ENCODE data around the gene ANKRD27.
"Not testable (repeated sequence)": the region's sequence is repeated elsewhere in the genome, so short reads cannot be mapped to it uniquely, and the experiment has no call there.

ANKRD27 gene

GRCh38 chr19:32674931-32675719 lies at the start of gene ANKRD27:
Gene ANKRD27 (minus strand): TSS chr19:32675180. CDS start chr19:32659015, 16,165 bp downstream.
- peak; percentile 95 for DNase-seq (ENCODE audit: low read depth)

GRCh38 chr19:32720936-32721250 lies 45.9 kb upstream of the ANKRD27 start:
- DNase-seq (ENCODE audit: low read depth), result no peak

DNA sequence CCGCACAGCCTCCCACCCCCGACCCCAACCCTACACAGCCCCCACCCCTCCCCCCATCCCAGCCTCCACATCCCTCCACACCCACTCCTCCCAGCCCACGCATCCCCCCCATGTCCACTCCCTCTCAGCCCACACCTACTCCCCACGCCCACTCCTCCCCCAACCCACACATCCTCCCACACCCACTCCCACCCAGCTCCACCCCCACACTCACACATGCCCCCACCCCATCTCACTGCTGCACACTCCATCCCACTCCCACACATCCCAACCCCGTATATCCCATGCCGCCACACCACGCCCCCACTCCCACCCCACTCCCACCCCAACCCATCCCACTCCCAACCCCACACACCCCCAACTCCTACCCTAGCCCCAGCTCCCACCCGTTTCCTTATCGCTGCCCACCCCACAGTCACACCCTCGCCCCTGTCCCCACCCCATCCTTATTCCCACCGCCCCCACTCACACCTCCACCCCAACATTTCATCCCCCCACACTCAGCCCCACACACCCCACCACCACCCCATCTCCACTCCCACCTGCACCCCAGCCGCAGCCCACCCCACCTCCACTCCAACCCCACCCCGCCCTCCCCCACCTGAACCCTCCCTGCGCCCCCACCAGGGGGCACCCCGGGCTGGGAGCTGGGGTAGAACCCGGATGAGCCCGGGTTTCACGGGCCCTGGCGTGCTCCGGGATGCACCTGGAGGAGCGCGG lies 45.4 kb upstream of the ANKRD27 start:
- DNase-seq (ENCODE audit: low read depth), result no peak

- no peak for DNase-seq (ENCODE audit: low read depth)
These were observed 44.7 kb upstream of the ANKRD27 start, which contains the start of gene TDRD12 for GRCh38 chr19:32719611-32720059. Gene TDRD12 (plus strand): TSS chr19:32719767. CDS start chr19:32720073, 306 bp downstream.

- no peak for DNase-seq (ENCODE audit: low read depth)
These were observed 43.3 kb upstream of the ANKRD27 start for GRCh38 chr19:32718286-32718685.

GRCh38 chr19:32717496-32717895 lies 42.5 kb upstream of the ANKRD27 start:
- DNase-seq (ENCODE audit: low read depth), result no peak

GRCh38 chr19:32716203-32716602 lies 41.2 kb upstream of the ANKRD27 start:
- DNase-seq (ENCODE audit: low read depth), result not testable (repeated sequence)

DNA sequence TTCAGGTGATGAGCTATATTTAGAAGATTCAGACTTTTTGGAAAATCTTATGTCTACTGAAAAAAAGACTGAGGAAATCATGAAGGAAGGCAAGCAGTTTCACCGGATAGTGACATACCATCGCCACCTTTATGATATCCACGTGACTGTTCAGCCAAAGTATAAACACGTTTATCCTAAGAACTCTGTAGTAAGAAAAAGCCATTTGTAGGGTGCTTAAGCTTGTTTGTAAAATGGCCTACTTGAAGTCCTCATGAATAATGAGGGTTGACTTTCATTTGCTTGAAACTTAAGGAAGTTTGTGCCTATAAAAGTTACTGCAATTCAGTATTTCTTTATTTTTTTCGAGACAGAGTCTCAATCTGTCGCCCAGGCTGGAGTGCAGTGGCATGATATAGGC lies 36.8 kb upstream of the ANKRD27 start:
- DNase-seq (ENCODE audit: low read depth), result no peak

DNA sequence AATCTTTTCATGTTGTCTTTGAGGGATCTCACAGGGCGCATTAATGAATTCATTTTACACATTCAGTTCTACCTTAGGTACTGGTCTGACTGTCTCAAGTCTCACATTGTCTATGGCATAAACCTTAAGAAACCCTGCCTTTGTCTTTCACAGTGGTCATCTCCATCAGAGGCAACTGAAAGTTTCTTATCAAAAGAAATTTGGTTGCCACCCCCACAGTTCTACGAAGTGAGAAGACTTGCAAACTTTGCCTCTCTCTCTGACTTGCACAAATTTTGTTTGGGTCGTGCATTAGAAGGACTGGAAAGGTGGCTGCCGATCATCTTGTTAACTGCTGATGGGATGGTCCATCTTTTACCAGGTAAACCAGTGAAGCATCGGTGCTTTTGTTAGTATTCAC lies 34.1 kb upstream of the ANKRD27 start:
- no peak for DNase-seq (ENCODE audit: low read depth)

- no peak for DNase-seq (ENCODE audit: low read depth)
These were observed 33.5 kb upstream of the ANKRD27 start for GRCh38 chr19:32708457-32708856.

GRCh38 chr19:32704006-32704405 lies 29.0 kb upstream of the ANKRD27 start:
- DNase-seq (ENCODE audit: low read depth), result not testable (repeated sequence)

GRCh38 chr19:32702010-32702409 lies 27.0 kb upstream of the ANKRD27 start:
- DNase-seq (ENCODE audit: low read depth), result no peak

- not testable (repeated sequence) for DNase-seq (ENCODE audit: low read depth)
These were observed 25.1 kb upstream of the ANKRD27 start for GRCh38 chr19:32700129-32700528.

GRCh38 chr19:32696771-32697170 lies 21.8 kb upstream of the ANKRD27 start:
- not testable (repeated sequence) for DNase-seq (ENCODE audit: low read depth)

- not testable (repeated sequence) for DNase-seq (ENCODE audit: low read depth)
These were observed 20.5 kb upstream of the ANKRD27 start for GRCh38 chr19:32695506-32695905.

- DNase-seq (ENCODE audit: low read depth), result not testable (repeated sequence)
These were observed 19.9 kb upstream of the ANKRD27 start for GRCh38 chr19:32694851-32695250.

DNA sequence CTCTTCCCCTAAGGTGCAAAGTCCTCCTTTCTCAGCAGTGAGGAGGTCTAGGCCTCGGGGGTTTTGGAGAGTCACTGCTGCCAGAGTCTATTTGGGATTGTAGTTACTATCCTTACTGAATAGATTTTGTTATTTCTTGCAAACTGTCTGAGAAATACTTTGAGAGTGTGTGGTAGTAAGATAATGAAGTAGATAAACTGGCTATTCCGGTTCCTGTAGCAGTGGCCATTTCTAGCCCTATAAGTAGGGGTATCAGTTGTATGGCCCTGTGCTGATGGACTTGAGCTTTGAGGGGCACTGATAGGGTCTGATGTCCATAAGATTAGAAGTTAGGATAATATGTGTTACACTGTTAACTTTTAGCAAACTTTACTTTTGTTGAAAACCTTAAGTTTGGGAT lies 19.3 kb upstream of the ANKRD27 start:
- DNase-seq (ENCODE audit: low read depth), result not testable (repeated sequence)

GRCh38 chr19:32693151-32694108 lies 18.4 kb upstream of the ANKRD27 start:
- not testable (repeated sequence) for DNase-seq (ENCODE audit: low read depth)

- DNase-seq (ENCODE audit: low read depth), result no peak
These were observed 17.7 kb upstream of the ANKRD27 start for GRCh38 chr19:32692727-32693061.

DNA sequence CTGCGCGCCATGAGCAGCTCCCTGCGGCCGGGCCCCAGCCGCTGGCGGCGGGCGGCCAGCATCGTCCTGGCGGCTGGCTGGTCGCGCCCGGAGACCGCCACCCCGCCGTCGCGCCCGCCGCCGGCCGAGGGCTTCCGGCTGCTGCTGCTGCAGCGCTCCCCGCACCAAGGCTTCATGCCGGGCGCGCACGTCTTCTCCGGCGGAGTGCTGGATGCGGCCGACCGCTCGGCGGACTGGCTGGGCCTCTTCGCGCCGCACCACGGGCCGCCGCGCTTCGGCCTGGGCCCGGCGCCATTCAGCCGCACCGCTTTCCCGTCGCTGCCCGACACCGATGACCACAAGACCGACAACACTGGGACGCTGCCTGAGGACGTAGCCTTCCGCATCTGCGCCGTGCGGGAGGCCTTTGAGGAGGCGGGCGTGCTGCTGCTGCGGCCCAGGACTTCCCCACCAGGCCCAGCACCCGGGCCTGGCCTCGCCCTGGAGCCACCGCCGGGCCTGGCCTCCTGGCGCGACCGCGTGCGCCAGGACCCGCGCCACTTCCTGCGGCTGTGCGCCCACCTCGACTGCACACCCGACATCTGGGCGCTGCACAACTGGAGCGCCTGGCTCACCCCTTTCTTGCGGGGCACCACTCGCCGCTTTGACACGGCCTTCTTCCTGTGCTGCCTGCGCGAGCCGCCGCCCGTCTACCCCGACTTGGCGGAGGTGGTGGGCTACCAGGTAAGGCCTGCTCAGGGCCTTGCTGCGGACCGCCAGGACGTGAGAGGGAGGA lies 17.2 kb upstream of the ANKRD27 start:
- no peak for DNase-seq (ENCODE audit: low read depth)

DNA sequence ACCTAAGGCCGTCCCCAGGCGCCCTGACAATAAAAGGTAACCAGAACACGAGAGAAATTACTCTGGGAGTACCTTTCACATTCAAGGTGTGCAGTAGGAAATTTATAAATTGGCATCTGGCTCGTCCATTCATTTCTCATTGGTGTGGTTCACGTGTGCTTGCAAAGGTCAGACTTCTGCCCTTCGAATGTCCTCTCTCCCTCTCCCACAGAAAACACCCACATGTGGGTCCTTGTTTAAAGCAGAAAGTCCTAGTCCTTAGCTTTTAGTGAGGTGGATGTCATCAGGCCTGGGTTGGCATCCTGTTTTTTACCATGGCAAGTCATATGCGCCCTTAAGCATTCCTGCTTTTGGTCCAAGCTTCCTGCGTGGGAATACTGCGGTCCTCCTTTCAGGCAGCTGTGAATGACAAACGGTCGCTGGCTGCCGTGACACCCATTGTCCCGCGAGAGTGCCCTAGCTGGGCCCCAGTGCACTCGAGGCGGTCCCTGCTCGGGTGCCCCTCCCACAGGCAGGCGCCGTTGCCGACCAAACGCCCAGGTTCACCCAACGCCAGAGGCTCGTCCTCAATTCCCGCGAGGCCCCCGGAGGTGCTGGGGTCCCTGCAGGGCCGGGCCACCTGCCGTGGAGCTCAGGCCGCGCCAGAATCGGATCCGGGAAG lies 16.4 kb upstream of the ANKRD27 start, which contains the start of gene NUDT19:
Gene NUDT19, plus strand, starts transcription at position 531 of the 661 bp plus-strand sequence. CDS start 140 bp downstream, outside the sequence.
- DNase-seq (ENCODE audit: low read depth), result peak; percentile 58

Measured in HS-5 (cell line).